ENCODE measurements around the gene PIGU. TPM values are rescaled to one million over a fixed set of nuclear protein-coding genes. Genes with fewer than 3 reads are reported as not detected.

Gene PIGU
- total and polyA plus RNA-seq, 2 of the 13 experiments (the other 11 are each of a cell fraction or from before 2014, with no cell fraction given): 45.5 to 231 TPM

GRCh38 chr20:34522969-34523871 is 153.7 kb downstream of the PIGU start (continued):
- TF ChIP-seq ZNF280B (CRISPR knock-in tag; IDR thresholded peaks at IDR 0.05; ENCODE audit: borderline replicate concordance) (peak; percentile 81), ZNF251 (CRISPR knock-in tag; IDR thresholded peaks at IDR 0.05) (no peak), CTCF (CRISPR knock-in tag; IDR thresholded peaks at IDR 0.05) (peak; percentile 99), FOXM1 (CRISPR knock-in tag; IDR thresholded peaks at IDR 0.05) (no peak), AHR (CRISPR knock-in tag; IDR thresholded peaks at IDR 0.05) (no peak), E2F2 (CRISPR knock-in tag; IDR thresholded peaks at IDR 0.05; ENCODE audit: borderline replicate concordance) (no peak), KLF12 (CRISPR knock-in tag; IDR thresholded peaks at IDR 0.05; ENCODE audit: borderline replicate concordance) (no peak), ZFP36L2 (CRISPR knock-in tag; IDR thresholded peaks at IDR 0.05) (no peak), TCF7 (IDR thresholded peaks at IDR 0.05; ENCODE audit: low read depth) (no peak), ATAD3A (CRISPR knock-in tag; IDR thresholded peaks at IDR 0.05) (no peak), BCL3 (CRISPR knock-in tag; IDR thresholded peaks at IDR 0.05) (no peak; the same call in 1 of the 2 replicates), SSRP1 (CRISPR knock-in tag; IDR thresholded peaks at IDR 0.05) (no peak), DNMT3B (CRISPR knock-in tag; conservative IDR thresholded peaks at IDR 0.05) (no peak), ZNF598 (CRISPR knock-in tag; IDR thresholded peaks at IDR 0.05; ENCODE audit: borderline replicate concordance) (peak; percentile 80; the same call in 1 of the 2 replicates), ZNF207 (IDR thresholded peaks at IDR 0.05; ENCODE audit: borderline replicate concordance) (no peak), ZNF484 (CRISPR knock-in tag; IDR thresholded peaks at IDR 0.05; ENCODE audit: borderline replicate concordance, low read depth) (no peak), RORA (CRISPR knock-in tag; IDR thresholded peaks at IDR 0.05) (no peak), NFE2L2 (IDR thresholded peaks at IDR 0.05; ENCODE audit: low read length) (no peak), ZNF552 (CRISPR knock-in tag; IDR thresholded peaks at IDR 0.05; ENCODE audit: borderline replicate concordance) (no peak), DMAP1 (CRISPR knock-in tag; IDR thresholded peaks at IDR 0.05) (no peak), HIVEP1 (CRISPR knock-in tag; IDR thresholded peaks at IDR 0.05) (peak; percentile 78), HNRNPLL (IDR thresholded peaks at IDR 0.05; ENCODE audit: low read depth, low read length, poor library complexity, severe bottlenecking) (no peak), ZBTB7A (CRISPR knock-in tag; IDR thresholded peaks at IDR 0.05) (0 out of 2 replicates have a peak, but pooled peaks have one; percentile 41)
